Fibroblast of villous mesenchyme (primary cell): ENCODE measurements around the gene PTCH2. TPM values are rescaled to one million over a fixed set of nuclear protein-coding genes. Genes with fewer than 3 reads are reported as not detected.

ENCODE experiments used
- DNase-seq: peaks from one replicate; pipeline ENCODE4 v3.0.0-alpha.2; 2010; ENCODE audit warnings: low read depth
- H3K4me3 ChIP-seq: 2 replicates; pipeline ENCODE4 v1.5.1; 2011; ENCODE audit warnings: low read depth, mild to moderate bottlenecking, low read length
- CTCF ChIP-seq: IDR thresholded peaks from 2 replicates; pipeline ENCODE4 v1.5.1; 2012; ENCODE audit warnings: low read depth, mild to moderate bottlenecking, low read length; ENCODE audit not compliant: insufficient read depth
- total RNA-seq: library from RNA; depleted of rRNA; stranded (reverse); fragments of >200 nt; gene quantifications from 2 replicates; pipeline ENCODE4 v1.2.3, GENCODE V29; 2012

The PTCH2 gene
- total RNA-seq, 1 donor, result under 0.01 TPM

GRCh38 chr1:44806025-44806703 lies 36.9 kb downstream of the PTCH2 start:
- H3K4me3 ChIP-seq, result no peak overlapping the region
- DNase-seq, result no peak
- no peak for TF ChIP-seq CTCF

GRCh38 chr1:44805311-44806024 lies 37.6 kb downstream of the PTCH2 start:
- no peak overlapping the region for H3K4me3 ChIP-seq
- DNase-seq, result no peak
- no peak for TF ChIP-seq CTCF

GRCh38 chr1:44803312-44804095 lies 39.5 kb downstream of the PTCH2 start:
- H3K4me3 ChIP-seq, result no peak overlapping the region
- no peak for DNase-seq
- no peak for TF ChIP-seq CTCF

GRCh38 chr1:44803062-44803311 lies 40.1 kb downstream of the PTCH2 start:
- no peak for DNase-seq
- TF ChIP-seq CTCF, result no peak
- no peak overlapping the region for H3K4me3 ChIP-seq

GRCh38 chr1:44802306-44803061 lies 40.6 kb downstream of the PTCH2 start:
- H3K4me3 ChIP-seq, result peak overlapping the region; percentile 61
- no peak for DNase-seq
- no peak for TF ChIP-seq CTCF

- no peak for TF ChIP-seq CTCF
- peak overlapping the region; percentile 61 for H3K4me3 ChIP-seq
- DNase-seq, result no peak
Measured at GRCh38 chr1:44801491-44802305, 41.4 kb downstream of the PTCH2 start.
